HTR-8/SVneo (cell line): ENCODE measurements around the gene MYBBP1A.
A peak's percentile ranks its signal among the peaks of the same experiment; 100 is the strongest.

Experiments
- DNase-seq: peaks from one replicate; pipeline ENCODE4 v3.0.0; 2011; ENCODE audit warnings: low spot score, mixed read lengths; ENCODE audit not compliant: insufficient read length
- FAIRE-seq: peaks from 2 replicates; lab custom pipeline; 2011; peaks lifted over from hg19 to GRCh38; lab: Jason Lieb, UNC

Gene MYBBP1A

DNA sequence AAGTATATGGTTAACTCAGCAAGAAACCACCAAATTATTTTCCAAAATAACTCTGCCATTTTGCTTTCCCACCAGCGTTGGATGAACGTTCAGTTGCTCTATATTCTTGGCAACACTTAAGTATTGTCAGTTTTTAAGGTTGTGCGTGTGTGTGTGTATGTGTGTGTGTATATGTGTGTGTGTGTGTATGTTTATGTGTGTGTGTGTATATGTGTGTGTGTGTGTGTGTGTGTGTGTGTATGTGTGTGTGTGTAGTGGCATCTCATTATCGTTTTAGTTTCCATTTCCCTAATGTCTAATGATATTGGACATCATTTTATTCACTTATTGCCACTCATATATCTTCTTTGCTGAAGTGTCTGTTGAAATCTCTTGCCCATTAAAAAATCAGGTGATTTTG, 17.9 kb upstream of the MYBBP1A start:
- DNase-seq (no peak), FAIRE-seq (peak; percentile 58)

DNA sequence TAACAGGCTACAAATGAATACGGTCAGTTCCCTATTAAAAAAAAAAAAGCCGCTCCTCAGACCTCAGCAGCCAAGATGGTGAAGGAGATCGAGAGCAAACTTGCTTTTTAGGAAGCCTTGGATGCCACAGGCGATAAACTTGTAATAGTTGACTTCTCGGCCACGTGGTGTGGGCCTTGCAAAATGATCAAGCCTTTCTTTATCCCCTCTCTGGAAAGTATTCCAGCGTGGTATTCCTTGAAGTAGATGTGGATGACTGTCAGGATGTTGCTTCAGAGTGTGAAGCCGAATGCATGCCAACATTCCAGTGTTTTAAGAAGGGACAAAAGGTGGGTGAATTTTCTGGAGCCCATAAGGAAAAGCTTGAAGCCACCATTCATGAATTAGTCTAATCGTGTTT, 16.9 kb upstream of the MYBBP1A start:
- DNase-seq (no peak), FAIRE-seq (no peak)

DNA sequence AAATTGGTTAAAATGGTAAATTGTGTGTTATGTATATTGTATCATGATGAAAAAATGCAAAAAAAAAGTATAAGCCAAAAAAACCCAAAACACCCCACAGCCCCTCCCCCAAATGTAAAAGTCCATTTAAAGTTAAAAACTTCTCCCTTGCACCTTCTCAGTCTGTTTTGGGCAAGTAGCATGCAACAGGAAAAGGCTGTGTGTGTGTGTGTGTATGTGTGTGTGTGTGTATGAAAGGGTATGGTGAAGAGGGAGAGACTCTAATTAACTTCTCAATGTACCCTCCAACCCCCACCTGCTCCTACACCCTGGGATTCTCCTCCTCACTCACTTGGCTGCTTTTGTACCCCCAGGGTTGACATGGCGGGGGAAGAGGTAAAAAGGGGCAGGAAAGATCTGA, 14.4 kb upstream of the MYBBP1A start:
- DNase-seq = no peak
- no peak for FAIRE-seq

DNA sequence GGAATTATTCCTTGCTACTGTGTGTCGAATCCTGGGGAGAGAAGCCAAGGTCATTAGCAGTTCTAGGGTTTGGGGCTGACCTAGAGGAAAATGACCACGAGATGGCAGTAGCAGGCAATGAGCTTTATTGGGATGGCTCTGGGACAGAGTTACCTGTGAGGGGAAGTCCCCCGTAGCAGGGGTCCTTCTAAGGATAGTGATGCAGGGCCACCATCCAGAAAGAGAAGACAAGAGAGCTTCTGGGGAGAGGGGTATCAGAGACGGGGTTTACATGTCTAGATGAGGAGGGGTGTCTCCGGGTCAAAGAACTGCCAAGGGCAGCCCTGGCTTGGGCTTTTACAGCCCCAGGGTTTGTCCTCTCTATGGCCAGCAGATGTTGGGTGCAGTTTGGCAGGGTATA, 11.6 kb upstream of the MYBBP1A start:
- no peak for FAIRE-seq
- DNase-seq = peak; percentile 85

DNA sequence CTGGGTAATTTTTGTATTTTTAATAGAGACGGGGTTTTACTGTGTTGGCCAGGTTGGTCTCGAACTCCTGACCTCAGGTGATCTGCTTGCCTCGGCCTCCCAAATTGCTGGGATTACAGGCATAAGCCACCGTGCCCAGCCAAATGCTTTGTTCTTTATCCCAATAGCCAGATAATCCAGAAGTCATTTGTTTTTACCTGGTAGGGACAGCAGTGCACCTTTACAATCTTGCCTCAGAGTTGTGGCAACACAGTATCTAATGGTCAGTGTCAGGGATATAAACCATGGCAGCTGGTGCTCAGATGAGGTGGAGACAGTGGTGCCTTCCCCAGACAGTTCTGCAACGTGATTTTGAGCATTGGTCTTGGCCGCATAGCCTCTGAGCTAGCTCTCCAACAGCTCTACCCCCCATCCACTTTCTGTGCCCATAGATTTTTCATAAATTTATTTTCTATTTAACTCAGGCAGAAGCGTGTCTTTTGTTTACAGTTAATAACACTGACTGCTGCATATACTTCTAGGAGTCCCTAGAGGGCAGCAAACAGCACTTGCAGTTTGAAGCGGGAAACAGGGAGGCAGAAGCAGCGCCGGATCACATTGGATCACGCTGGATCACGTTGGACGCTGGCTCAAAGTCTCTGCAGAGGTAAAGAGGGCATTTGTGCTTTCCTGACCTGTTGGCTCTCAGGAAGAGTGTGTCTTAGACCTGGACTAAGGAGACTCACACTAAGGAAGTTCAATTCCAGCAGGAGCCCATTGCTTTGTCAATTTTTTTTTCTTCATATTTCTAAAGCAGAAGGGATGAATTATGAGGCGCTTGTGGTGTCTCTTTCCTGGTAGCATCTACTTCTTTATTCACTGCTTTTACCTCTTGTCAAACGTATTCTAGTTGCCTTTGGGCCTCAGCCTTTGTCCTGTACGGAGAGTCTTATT, 10.3 kb upstream of the MYBBP1A start:
- DNase-seq (peak; percentile 84), FAIRE-seq (peak; percentile 86)

DNA sequence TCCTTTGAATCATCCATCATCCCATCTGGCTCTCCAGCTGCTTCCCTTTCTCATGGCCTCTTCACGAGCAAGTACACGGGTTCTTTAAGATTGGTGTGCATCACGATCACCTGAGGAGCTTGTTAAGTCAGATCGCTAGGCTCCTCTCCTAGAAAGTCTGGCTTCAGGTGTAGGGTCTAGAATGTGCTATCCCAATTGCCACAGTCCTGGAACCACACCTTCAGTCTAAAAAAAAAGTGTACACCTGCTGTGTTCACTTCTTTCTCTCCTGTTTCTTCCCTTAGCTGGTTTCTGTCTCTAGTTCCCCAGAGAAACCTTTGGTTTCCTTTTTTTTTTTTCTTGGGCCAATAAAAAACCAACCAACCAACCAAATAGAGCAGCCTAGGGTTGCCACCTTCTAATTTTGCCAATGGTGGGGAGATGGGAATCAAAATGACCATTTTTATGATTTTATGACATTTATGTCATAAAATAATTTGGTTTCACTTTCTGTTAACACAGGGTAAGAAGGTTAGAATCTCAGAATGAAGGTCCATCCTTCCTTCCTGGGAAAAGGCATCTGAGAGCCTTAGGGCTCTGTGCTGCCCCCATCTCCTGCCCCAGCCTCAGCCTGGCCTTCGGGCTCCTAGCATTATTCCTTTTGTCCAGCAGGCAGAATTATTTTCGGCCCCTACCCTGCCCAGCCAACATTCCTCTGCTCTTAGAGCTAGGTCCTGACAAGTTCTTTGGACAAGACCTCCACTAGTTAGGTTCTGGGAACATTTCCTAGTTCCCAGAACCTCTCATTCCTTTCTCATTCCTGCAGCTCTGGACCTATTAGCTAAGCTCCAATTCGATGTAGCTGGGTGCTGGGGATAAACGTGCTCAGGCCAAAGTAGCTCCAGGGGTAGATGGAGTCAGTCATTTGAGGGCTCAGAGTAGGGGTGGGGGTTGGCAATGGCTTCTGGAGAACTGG, 7.1 kb upstream of the MYBBP1A start:
- no peak for FAIRE-seq
- DNase-seq = no peak

DNA sequence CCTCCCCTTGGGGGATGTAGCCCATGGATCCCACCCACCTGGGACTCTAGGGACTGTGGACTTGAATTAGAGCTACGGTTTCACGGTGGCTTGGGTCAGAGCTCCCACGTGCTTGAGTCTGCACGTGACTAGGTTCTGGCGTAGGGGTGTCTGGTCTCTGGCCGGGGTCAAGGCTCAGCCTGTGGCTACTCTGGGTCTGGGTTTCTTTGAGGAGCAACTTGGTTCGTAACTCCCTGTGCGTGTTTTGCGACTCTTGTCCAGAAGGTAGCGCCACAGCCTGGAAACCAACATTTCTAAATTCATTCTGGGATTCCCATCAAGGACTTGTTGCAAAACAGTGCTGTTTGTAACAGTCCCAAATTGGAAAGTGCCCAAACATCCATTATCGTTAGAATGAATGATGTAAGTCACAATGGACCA, 5.7 kb upstream of the MYBBP1A start:
- FAIRE-seq (peak; percentile 4), DNase-seq (no peak)

DNA sequence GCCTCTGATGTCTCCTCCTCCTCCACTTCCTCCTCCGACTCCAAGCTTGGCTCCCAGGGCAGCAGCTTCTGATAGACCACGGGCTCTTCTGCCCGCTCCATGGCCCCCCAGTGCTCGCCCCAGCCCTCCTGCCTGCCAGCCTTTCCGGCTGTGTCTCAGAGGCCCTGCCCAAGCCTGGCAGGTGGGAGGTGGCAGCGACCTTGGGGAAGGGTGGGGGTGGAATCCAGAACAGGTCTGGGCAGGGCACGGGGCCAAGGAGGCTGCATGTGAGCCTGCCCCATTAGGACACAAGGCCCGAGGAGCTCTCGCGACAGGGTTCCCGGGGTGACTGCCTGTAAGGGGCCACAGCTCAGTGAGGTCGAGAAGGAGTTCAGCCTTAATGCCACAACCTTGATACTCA, 5.2 kb upstream of the MYBBP1A start, which contains the start of gene GGT6:
TSS of gene GGT6 (minus strand) at position 157 of the 400 bp plus-strand sequence. CDS start at position 101, 56 bp downstream.
- DNase-seq (no peak), FAIRE-seq (peak; percentile 68)

DNA sequence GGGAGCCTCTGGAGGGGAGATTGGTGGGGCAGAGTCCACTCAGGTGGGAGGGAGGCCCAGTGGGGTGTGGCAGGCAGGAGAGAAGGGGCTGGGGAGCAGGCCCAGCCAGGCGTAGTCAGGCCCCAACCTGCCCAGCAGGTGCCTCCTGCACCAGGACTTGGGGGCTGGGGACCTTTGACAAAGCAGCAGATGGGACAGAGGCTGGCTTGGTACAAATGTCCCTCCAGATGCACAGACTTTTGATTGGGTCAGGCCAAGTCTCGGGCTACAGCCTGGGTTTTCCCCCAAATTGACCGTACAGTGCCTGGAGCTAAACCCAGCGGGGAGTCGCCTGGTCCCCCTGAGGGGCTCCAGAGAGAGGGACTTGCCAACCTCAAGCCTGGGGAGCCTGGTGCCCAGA, 4.8 kb upstream of the MYBBP1A start:
- DNase-seq = no peak
- no peak for FAIRE-seq

DNA sequence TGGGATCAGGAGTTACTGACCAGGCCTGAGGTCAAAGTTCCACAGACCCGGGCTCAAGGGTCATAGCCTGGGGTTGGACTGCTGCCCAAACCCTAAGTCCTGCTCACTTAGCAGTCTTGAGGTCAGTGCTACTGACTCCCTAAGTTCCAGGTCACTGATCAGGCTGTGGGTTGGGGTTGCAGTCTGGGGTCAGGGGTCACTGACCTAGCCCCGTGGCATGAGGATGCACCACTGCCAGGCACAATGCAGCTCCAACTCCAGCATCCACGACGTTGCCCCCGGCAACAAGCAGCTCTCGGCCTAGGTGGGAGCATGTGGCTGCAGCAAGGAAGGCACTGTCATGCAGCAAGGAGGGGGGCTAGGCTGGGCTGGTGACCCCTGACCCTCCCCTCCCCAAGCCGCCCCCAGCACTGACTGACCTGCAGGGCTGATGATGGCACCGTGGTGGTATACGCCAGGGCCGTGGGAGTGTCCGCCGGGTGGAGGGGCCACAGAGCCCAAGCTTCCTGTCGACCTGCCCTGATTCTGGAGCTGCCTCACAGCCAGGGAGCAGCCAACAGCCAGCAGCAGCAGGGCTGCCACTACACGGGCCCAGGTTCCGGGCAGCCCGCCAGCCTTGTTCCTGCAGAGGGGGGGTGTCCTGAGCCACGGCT, 4.1 kb upstream of the MYBBP1A start:
- no peak for FAIRE-seq
- no peak for DNase-seq

DNA sequence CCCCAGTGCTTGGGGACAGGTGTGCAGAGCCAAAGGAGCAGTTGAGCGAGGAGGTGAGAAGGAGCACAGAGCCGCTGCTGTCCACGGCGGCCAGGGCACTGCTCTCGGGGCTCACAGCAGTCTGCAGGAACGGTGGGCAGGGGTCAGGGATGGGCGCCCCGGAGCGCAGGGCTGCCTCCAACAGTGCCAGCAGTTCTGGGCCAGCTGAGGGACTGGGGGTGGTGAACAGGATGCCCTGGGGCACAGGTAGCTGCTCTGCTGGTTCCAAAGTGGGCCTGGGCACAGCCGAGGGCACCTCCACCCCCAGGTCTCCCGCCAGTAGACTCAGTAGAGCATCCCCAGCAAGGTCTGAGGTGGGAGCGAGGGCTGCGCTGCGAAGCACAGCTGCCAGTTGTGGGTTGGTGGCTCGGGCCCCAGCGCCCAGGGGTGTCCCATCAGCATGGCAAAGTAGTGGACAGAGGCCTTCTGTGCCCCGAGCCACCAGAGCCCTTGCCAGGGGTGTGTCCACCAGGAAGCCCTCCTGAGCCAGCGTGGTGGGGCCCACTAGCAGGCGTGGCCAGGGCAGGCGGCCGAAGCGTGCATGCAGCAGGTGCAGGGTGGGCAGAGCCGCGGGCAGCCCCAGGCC, 3.3 kb upstream of the MYBBP1A start:
- FAIRE-seq (no peak), DNase-seq (no peak)

DNA sequence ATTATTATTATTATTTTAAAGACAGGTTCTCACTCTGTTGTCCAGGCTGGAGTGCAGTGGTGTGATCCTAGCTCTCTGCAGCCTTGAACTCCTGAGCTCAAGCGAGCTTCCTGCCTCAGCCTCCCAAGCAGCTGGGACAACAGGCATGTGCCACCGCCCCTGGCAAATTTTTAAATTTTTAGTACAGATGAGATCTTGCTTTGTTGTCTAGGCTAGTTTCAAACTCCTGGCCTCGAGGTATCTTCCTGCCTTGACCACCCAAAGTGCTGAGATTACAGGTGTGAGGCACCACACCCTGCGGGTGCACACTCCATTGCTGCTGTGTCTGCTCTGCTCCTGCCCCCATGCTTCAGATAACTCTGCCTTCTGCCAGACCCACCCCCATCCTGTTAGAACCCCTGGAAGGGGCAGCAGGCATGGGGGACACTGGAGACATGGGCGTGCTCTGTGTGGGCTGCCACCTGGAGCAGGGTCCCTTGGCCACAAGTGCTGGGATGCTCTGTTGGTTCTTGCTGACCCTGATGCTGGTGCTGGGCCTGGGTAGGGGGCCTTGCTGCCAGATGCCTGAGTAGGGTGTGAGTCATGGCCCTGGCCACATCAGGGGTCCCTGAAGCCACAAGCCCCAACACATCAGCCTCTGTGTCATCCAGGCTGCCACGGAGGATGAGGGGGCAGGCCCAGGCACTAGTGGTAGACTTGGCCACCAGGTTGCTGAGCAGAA, 2.6 kb upstream of the MYBBP1A start:
- no peak for FAIRE-seq
- no peak for DNase-seq

DNA sequence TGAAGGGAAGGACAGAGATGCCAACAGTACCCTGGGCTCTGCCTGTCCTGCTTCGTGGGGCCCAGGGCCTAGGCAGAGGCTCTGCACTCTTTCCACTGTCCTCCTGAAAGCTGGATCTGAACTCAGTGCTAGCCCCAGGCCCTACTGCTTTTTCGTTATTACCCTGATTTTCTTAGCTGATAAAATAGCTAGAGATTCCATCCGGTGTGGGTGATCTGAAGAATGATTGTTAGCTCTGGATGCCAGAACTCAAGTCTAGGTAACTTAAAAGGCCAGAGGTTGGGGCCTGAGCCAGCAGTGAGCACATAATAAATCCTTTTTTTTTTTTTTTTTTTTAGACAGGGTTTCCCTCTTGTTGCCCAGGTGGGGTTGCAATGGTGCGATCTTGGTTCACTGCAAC, 1.8 kb upstream of the MYBBP1A start:
- no peak for DNase-seq
- no peak for FAIRE-seq

DNA sequence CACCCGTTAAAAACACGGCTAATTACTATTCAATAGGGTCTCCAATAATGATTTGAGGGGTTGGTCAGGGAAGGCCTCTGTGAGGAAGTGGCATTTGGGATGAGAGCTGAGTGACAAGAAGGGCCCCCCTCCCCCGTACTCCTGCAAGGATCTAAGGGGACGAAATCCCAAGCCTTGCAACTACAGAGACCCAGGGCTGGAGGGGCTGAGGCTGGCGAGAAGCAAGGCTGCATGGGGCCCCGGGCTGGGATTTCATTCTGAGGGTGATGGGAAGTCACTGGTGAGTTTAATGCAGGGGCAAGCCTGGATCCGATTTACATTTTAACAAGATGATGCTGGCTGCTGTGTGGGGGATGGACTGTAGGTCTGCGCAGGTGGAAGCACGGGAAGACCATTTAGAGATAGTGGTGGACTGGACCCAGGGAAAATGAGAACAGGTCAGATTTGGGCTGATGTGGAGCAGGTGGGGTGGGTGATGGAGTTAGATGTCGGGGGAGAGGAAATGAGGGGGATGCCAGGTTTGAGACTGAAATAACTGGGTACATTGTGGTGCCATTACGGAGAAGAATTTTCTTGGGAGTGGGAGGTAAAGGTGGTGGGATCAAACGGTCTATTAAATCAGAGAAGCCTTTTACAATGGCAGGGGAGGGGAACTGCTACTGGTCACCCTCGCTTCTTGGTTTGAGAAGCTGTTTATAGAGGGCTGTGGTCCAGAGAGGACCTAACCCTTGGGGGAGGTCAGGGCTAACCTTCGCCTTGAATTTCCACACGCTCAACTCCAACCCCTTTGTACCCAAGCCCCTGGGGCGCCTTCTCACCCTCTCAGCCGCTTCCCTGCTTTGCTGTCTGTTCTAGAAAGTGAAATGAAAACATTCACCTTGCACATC, 932 bp upstream of the MYBBP1A start:
- no peak for DNase-seq
- FAIRE-seq = peak; percentile 16

DNA sequence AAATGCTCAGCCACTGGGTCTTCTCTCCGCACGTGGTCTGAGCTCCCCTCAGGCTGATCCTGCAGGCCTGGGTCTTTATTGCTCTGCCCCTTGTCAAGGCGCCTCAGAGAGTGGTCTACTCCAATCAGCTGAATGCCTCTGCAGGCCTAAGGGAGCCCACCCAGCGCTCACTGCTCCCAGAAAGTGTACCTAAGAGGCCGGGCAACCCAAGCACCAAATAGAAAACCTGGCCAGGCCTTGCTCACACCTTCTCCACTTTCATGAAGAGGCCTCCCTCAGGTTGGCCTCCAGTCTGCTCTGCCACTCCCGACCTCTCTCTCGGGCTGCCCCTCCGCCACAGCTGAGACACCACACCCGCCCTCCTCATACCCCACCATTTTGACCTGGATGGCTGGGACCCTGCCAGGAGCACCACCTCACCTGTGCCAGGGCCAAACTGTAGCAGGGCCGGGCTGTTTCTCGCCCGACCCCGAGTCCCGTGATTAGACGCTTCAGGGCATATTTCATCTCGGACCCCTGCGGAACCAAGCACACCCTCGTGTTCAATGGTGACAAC, 665 bp downstream of the MYBBP1A start:
- FAIRE-seq (no peak), DNase-seq (no peak)

DNA sequence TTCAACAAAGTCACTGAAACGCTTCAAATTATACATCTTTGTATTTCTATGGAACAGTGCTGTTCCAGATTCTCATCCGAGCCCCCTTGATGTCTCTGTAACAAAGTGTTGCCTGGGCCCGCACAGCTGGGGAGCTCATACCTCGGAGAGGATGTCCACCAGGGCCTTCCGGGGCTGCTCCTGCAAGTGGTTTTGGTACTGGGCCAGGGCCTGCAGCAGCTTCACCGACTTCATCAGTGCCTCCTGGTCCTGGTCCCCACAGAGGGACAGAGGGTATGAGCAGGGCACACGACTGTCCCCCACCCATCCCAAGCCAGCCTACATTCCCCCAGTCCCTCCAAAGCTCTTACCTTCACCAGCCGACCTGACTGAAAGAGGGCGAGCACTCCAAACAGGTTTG, 1.5 kb downstream of the MYBBP1A start:
- FAIRE-seq (no peak), DNase-seq (no peak)

DNA sequence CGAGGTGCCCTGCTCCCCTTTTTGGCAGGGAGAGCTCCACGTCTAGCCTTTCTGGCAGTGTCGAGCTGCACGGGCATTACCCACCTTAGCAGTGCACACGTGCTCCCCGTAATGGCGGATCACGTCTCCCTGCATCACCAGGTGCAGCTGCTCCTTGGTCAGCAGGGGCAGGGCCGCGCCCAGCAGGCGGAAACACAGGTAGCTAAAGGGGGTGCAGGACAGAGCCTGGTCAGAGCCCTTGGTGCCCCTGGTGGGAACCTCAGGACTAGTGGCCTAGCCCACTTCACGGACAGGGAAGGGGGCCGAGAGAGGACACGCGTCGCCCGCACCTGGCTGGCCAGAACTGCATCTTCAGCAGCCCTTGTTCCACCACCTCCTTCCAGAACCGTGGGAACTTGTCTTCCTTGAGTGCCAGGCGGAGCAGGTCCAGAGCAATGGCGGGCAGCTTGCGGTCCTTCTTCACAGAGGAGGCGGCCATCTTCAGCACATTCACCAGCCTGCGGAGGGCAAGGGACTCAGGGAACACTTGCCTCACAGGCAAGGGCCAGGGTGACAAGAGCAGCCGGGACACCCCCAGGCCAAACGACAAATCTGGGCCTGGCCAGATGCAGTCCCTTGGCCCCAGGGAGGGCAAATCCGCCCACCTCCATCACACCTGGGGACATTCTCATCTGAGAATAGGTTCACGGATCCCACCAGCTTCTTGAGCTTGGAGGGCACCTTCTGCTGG, 3.2 kb downstream of the MYBBP1A start:
- DNase-seq (no peak), FAIRE-seq (no peak)
